ENCODE data around the gene HOXB3.

The HOXB3 gene

DNA sequence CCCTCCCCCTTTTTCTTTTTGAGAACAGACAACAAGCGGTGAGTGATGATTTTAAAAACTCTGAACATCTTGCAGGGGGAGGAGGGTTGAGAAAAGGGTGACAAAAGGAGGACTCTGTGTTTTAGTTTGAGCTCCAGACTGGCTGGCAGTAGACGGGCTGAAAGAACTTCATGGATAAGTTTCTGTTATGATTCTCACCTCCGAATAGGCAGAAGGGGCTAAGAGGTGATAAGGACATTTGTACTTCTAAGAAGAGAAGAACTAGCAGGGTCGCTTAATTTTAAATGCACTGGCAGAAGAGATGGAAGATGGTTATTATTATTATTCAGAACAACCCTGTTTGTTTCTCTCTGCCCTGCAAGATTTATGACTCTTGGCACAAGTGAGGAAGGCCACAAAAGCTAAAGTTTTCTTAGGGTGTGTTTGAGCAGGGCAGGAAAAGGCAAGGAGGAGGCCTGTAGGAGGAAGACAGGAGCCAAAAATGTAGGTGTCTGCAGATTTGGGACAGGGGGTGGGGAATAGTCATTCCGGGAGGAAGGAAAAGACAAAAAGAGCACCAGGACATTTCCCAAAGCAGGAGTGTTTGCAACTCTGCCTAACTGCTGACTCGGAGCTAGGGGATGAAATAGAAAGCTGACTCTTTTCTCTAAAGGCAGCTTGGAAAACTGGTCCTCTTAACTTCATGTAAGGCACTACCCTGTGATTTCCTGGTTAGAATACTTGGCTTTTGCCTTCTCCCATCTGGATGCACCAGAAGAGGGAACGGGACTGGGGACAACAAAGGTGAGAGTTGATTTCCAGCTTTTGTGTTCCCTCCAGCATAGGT lies 33.3 kb downstream of the HOXB3 start:
- DNase-seq (ENCODE audit: low read depth), result no peak

DNA sequence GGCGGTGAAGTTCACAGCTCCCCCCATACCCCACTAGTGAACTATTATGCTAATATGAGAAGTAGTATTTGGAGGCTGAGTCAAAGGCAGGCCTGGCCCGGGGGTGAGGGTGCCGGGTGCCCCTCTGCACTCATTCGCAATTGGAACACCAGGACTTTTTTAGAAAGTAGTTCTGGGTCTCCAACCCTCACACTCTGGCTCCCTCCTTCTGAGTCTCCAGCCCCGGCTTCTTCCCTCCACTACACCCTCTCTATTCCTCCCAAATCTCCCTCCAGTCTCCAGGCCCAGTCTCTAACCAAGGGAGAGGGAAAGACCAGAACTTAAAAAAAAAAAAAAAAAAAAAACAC lies 33.8 kb downstream of the HOXB3 start:
- DNase-seq (ENCODE audit: low read depth), result no peak

DNA sequence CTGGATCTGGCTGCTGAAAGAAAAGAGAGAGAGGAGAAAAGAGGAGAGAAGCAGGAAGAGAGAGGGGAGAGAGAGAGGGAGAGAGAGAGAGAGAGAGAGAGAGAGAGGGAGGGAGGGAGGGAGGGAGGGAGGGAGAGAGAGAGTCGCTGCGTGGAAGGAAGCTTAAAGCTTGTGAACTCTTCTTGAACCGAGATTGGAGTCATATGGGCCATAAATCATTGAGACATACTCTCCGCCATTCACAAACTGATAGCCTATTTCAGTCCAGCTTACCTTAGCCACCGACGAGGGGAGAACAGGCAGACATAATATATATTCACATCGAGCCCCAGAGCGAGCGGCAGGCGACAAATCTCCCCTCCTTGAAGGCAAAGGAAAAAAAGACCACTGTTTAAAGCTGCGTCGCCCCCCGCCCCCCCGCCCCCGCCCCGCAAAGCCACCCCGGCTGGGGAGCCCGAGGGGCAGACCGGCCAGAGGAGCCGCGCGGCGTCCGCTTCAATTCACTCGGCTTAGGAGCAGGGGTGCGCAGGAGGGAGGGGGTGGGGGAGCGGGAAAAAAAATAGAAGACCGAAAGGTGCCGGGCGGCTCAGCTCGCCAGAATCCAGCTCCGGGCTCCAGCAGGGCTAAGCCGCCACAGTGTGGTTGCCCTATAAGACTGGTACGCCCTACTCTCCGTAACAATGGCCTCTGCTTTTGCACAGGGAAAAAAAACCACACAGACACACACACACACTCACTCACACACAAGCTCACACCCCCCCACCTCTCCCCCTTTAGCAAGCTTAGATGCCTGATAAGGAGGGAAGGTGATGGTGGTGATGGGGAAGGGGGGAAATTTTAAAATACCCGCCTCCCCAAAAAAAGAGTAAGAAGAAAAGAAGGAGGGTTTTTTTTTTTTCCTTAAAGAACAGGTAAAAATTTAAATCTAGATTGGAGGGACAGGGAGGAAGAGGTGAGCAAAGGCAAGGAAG lies 34.5 kb downstream of the HOXB3 start:
- peak; percentile 52 for DNase-seq (ENCODE audit: low read depth)

DNA sequence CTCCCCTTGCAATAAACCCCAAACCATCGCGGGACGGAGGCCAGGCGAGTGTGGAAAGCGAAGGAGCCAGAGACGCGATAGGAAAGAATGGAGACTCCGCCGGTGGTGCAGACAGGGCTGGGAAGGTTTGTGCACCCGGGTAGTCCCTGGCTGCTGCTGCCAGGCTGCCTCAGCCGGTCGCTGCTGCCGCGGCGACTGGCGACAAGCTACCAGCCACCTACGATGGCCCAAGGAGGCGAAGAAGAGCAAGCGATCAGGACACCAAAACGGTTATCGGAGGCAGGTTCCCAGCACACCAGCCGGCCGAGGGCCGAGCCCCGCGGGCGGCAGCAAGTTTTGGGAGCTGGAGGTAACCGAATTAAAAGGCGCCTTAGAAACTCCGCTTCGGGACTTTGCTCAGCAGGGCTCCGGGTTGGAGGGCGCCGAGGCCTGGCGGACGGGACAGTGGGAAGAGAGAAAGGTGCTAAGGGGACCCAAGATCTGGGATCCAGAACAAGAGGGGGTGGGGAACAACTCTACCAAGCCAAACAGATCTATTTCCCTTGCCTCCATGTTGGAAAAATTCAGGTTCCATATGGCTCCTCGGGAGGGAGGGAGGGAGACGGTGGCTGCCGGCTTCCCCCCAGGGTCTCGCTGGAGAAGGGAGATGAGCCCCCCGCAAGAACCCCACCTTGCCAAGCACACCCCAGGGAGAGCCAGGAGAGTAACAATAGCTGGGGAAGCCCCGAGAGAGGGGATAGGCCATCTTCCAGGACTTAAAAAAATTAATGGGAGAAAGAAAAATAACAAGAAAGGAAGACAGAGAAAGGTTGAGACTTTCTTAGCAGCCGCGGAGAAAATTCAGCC lies 35.4 kb downstream of the HOXB3 start:
- DNase-seq (ENCODE audit: low read depth), result no peak

DNA sequence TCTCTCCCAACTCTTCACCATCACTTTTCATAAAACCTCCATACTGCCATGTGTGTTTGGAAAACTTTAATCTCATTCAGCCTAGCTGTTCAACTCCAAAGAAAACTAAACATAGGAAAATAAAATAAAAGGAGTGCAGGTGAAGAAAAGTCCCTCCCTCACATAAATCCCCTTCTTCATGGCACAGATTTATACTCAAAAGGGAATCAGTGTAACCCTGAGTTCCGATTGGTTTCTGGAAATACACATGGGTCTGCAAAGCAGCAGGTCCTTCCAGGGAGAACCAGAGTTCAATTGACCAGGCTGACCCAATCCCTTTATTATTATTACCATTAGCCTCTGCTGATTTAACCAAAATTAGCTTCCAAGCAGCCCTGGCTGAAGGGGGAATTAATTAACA lies 36.2 kb downstream of the HOXB3 start:
- DNase-seq (ENCODE audit: low read depth), result no peak

DNA sequence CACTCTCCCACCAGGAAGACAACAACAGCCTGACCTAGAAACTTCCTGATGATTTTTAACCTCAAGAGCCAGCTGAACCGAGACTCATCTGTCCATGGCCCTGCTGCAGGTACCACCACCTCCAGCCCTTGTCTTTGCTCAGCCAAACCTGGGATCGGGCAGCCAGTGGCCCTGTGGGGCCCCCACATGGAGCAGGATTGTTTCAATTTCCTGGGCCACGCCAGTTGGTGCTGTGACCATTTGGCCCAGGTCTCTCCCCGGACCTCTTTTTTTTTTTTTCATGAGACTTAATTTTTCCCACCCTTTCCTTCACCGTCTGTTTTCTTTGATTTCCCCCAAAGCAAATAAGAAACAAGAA lies 36.9 kb downstream of the HOXB3 start:
- no peak for DNase-seq (ENCODE audit: low read depth)

DNA sequence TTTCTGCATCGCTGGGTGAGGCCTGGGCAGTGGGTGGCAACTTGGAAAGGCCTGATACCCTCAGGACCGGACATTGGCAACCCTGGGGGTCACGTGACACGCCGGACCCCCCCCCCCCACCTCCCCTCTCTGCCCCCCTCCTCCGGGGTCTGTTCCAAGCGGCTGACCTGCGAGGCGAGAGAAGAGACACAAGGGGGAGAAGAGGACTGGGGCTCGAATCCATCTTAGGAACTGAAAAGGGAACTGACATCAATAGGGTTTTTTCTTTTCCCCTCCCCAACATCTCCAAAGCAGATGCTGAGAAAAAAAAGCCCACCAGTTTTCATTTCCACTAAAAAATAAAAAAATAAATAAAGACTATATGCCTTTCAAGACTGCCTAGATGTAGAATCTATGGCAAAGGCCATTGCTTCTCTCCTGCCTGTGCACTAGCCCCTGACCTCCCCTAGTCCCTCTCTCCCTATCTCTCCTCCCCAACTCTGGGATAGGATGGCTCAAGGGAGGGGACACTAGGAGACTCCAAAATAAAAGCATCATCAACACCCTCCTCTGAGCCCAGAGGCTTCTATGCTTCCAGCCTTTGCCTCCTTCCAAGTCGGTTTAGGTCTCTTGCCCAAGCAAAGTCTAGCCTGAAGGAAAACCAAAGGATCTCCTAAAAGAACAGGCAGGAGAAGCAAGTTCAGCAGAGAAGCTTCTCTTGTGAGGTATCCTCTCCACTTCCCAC lies 37.4 kb downstream of the HOXB3 start:
- no peak for DNase-seq (ENCODE audit: low read depth)

DNA sequence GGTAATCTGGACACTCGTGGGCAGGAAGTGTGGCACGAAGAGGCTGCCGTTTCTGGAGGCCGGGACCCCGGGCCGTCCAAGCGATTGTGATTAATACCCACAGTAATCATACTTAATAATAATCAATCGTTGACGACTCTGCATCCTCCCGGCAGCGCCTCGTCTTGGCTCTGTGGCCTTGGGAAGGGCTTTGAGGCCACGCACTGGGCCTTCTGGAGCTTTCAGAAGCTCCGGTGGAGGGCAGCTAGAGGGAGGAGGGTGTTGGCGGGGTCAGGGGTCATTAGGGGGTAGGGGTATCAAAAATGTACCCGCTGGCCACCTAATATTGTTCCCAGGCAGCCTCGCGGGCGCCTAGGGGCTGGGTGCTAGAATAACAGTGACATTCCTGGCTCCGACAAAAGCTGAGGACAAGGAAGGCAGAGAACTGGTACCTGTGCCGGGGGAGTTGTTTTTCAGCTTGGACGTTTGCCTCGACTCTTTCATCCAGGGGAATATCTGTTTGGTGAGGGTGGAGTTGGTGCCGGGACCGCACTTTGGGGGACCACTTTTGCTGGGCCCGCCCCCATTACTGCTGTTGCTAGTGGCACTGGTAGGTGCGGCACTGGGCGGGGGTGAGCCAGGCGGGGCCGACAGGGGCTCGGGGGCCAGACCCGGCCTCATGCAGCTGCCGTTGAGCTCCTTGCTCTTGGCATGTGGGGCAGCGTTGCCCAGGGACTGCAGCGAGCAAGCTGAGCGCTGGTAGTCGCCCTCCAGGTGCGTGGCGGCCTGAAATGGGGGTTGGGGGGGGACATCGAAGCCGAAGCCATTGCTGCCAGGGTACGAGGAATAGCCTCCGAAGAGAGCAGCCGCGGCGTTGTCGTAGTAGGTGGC lies 38.2 kb downstream of the HOXB3 start:
- DNase-seq (ENCODE audit: low read depth), result no peak

DNA sequence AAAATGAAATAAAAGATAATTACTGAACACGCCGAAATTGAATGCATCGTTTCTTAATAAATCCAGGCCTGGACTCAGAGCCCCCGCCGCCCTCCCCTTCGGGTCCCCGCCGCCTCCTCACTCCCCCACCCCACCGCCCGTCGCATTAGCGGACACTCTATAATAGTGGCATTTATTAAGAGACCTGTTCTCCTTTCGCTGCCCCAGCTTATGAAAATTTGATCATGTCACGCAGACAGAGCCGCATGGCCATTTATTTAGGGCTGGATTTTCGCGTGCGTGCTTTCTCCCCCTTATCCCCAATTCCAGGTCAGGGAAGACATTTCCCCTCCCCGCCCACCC lies 38.9 kb downstream of the HOXB3 start:
- DNase-seq (ENCODE audit: low read depth), result no peak

DNA sequence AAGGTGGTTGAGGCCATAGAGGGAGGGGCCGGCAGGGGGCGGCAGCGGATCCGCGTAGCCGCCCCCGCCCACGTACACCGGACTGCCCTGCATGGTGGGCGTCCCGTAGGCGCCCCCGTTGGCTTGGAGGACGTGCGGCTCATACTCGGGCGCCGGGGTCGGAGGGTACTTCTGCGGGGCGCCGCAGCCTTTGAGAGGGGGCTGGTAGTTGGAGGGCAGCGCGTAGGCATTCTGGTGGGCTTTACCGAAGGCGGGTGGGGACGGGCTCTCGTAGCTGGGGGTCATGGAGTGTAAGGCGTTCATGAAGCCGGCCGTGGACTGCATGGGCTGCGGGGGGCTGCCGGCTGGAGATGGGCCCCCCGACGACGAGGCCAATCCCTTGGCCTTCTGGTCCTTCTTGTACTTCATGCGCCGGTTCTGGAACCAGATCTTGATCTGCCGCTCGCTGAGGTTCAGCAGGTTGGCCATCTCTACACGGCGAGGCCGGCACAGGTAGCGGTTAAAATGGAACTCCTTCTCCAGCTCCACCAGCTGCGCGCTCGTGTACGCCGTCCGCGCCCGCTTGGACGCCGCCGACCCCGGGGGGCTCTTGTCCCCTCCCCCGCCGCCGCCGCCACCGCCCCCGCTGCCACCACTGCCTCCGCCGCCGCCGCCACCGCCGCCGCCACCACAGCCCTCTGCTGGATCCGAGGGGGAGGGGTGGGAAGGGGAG lies 39.4 kb downstream of the HOXB3 start:
- no peak for DNase-seq (ENCODE audit: low read depth)

DNA sequence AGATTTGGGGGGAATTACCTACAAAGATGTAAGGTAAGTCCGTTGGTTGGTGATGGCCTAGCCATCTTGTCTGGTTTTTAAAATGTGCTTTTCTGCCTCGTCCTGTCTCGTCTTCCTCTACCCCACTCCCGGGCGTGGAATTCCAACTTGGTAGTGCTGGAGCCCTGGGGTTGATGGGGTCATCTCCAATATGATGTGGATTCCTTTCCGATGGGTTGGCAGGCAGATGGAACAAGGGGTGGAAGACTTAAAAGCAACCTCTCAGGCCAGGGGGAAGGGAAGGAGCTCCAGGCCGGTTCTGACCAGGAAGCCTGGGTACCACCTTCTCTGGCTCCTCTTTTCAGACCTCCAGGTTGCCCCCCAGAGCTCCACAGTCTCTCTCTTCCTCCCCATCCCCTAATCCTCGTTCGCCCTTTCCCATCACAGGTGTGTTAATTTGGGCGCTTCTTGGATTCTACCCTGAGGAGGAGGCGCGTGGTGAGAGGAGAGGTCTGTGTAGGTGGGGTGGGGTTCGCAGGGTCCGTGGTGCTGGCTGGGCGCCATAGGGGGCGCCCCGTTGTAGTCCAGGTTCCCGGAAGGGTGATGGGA lies 40.0 kb downstream of the HOXB3 start:
- no peak for DNase-seq (ENCODE audit: low read depth)

DNA sequence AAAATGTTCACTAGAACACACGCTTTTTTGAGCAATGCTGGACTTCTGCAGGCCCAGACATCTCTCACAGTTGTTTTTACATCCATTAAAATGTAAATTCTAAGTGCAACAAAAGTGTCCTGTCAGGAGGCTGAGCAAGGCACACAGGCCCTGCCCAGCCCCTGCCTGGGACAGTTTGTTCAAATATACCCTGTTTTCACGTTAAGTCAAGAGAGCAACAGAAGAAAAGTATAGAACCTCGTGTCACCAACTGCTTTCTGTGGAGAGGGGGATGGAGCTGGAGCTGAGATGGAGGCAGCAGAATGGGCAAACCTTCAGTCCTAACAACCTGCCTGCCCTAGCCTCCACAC lies 40.8 kb downstream of the HOXB3 start:
- DNase-seq (ENCODE audit: low read depth), result no peak

DNA sequence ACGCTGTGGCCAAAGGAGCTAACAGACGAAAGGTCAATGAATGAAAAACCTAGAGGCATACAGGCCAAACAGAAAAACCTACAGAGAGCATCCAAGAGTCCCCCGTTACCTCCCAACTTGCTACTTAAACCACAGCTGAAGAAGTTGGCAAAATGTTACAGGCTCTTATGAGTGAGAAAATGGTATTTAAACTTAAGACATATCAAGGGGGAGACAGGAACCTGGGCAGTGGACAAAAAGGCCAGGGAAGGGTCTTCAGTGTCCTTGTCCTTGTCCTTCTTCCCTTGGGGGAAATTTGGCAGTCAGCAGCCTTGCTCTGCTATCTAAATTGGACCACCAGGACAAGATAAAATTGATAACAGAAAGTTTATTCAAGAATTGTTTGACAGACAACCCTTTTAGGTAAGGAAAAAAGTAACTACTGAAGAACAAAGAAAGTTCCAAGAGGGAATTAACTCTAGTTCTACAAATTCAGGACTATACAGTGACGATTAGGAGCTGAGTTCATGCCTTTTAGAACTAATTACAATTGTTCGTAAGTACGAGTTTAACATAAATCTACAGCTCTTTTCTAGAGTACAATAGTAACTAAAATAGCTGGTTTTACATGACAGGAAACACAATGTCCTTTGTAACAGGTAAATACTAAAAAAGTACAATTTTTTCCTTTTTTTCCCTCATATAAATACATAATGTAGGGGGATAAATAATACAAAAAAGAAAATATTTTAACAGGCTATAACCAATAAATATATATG lies 41.3 kb downstream of the HOXB3 start:
- no peak for DNase-seq (ENCODE audit: low read depth)

DNA sequence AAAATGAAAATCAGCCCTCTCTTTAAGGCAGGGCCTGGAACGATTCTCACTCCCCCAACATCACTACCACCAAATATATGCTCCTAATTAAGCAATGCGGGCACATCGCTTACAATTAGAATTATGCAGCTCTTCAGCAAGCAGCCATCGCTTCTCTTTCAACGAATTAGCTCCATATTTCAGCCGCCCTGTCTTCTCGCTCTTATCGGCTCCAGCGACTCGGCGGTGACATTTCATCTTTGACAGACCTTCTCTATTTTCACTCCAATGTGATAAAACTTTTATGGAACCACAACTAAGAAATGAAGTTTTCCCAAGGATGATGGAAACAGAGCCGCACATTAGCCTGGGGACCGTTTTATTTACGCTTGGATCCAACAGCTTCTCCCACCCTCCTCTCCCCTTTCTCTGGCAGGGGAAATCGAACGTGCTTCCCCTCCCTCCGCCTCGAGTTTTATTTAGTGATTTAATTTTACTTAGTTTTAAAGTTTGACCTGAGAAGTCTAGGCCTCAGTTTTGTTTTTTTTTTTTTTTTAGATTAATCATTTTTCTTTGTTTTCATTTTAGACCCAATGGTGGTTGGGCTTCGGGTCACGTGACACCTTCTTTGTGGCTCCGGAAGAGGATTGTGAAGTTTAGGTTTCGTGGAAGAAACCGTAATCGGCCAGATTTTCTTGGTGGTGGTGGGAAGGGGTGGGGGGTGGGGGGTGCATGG lies 42.1 kb downstream of the HOXB3 start:
- no peak for DNase-seq (ENCODE audit: low read depth)

DNA sequence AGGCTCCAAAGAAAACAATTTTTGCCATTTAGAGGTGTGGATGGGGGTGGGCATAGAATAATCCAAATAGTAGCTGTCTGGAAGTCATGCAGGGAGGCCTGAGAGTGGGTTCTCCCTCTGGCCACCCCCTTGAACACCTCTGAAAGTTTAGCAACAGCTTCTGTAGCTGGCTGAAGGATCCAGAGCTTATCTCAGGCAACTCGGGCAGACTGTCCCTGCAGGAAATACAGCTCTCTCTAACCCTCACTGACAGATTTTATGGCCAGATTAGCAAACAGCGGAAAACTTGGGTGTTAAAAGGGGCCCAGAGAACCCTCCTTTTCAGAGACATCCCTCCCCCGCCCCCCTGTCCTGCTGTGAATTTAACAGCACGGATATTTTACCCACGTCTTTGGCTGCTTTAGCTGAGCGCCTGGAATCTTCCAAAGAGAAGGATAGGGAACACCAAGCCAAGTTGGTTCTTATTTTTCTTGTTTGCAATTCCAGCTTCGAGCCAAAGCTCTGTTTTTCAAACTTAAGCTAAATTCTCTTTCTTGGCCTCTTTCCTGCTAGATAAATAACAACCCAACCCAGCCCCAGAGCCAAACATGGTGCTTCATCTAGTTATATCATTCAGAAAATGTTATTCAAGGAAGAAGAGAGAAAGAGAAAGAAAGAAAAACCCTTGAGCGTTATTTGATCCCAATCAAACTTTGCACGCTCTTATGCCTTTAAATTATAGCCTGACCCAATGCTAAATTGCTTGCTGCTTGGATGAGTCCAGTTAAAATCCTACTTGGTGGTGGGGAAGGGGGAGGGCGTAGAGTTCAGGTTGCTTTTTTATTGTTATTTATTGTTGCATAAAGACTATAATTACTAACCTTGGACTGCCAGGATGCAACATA lies 42.9 kb downstream of the HOXB3 start:
- no peak for DNase-seq (ENCODE audit: low read depth)

DNA sequence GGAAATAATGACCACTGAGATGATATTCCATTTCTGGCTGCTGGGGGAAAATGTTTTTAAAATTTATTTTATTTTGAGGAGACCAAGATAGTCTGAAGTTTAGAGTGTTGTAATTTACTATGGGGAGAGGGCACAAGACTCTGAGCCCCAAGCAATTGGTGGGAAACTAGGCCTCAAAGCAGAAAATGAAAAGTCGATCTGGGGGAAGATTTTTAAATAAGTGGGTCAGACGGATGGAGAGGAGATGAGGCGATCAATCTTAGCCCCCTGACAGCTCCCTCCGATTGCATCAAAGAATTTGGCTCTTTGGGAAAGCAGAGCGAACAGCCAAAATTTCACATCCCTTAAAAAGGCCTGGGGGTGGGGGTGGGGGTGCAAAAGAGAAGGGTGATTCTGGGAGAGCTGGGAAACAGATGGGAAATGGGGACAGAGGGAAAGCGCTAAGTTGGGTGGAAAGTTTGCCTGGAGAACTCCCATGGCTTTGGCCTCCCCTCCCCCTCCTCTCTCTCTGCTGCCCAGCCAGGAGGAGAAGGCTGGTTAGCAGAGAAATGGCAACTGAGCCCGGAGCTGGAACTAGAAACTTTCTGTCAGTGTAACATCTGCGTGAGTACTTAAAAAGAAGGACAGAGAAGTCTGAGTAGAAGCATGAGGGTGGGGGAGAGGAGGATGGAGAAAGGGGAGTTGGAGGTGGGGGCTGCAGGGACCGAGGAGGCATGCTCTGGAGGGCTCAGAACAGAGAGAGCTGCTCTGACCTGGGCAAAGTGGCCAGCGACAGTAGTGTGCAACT lies 43.7 kb downstream of the HOXB3 start:
- DNase-seq (ENCODE audit: low read depth), result no peak

DNA sequence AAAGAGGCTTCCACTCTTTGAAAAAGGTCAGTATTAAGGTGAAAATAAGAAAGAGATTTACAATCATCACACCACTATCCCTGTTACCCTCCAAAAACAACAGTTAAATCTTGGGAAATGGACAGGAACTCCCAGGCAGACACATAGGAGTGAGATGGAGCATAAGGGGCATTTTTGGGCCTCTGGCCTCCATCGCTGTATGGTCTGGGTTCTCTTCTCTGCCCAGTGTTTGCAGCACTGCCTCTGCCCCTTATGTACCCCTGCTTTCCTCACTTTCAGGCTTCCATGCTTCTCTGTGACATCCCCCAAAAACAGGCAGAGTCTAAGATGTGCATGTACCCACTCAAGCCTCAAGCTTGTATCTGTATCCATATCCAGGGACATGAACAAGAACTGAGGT lies 44.5 kb downstream of the HOXB3 start:
- no peak for DNase-seq (ENCODE audit: low read depth)

Measured in EH (cell line).